Measurements from ENCODE around the gene TSR1. TPM values are rescaled to one million over a fixed set of nuclear protein-coding genes. Genes with fewer than 3 reads are reported as not detected.
"Not testable (repeated sequence)": the region's sequence is repeated elsewhere in the genome, so short reads cannot be mapped to it uniquely, and the experiment has no call there.

The TSR1 gene
- total RNA-seq, 1 donor: 37.7 TPM

- DNase-seq (ENCODE audit: low read depth in 2 of 3, low spot score in 2 of 3): peak in 2 of 3 donors; percentile 15 to 24
These were observed 2.0 kb upstream of the TSR1 start for GRCh38 chr17:2338315-2338657.

GRCh38 chr17:2337544-2338314 lies 1.5 kb upstream of the TSR1 start:
- peak; percentile 18 to 65 (median 62) for DNase-seq (ENCODE audit: low read depth in 2 of 3, low spot score in 2 of 3)

- DNase-seq (ENCODE audit: low read depth in 2 of 3, low spot score in 2 of 3): peak; percentile 38 to 79 (median 68)
These were observed 741 bp upstream of the TSR1 start, which contains the start of gene SGSM2 for GRCh38 chr17:2336852-2337543. TSS of gene SGSM2 (plus strand) at chr17:2337501. CDS start at chr17:2337689, 188 bp downstream.

GRCh38 chr17:2335726-2336214 lies 487 bp downstream of the TSR1 start:
- DNase-seq (ENCODE audit: low read depth in 2 of 3, low spot score in 2 of 3): no peak

GRCh38 chr17:2331303-2331702 lies 5.0 kb downstream of the TSR1 start:
- DNase-seq (ENCODE audit: low read depth in 2 of 3, low spot score in 2 of 3): no peak

GRCh38 chr17:2323629-2324314 lies 12.5 kb downstream of the TSR1 start:
- DNase-seq (ENCODE audit: low read depth in 2 of 3, low spot score in 2 of 3): no peak

GRCh38 chr17:2321399-2321798 lies 14.9 kb downstream of the TSR1 start:
- DNase-seq (ENCODE audit: low read depth in 2 of 3, low spot score in 2 of 3): no peak

- DNase-seq (ENCODE audit: low read depth in 2 of 3, low spot score in 2 of 3): no peak
These were observed 17.2 kb downstream of the TSR1 start for GRCh38 chr17:2319051-2319450.

GRCh38 chr17:2317796-2318195 lies 18.5 kb downstream of the TSR1 start:
- no peak for DNase-seq (ENCODE audit: low read depth in 2 of 3, low spot score in 2 of 3)

GRCh38 chr17:2316916-2317205 lies 19.4 kb downstream of the TSR1 start:
- DNase-seq (ENCODE audit: low read depth in 2 of 3, low spot score in 2 of 3): not testable (repeated sequence)

- DNase-seq (ENCODE audit: low read depth in 2 of 3, low spot score in 2 of 3): no peak
These were observed 23.5 kb downstream of the TSR1 start for GRCh38 chr17:2312736-2313135.

- no peak for DNase-seq (ENCODE audit: low read depth in 2 of 3, low spot score in 2 of 3)
These were observed 26.7 kb downstream of the TSR1 start for GRCh38 chr17:2309338-2310154.

- no peak for DNase-seq (ENCODE audit: low read depth in 2 of 3, low spot score in 2 of 3)
These were observed 31.3 kb downstream of the TSR1 start for GRCh38 chr17:2304931-2305330.

GRCh38 chr17:2303204-2304188 lies 32.8 kb downstream of the TSR1 start, which contains the start of the genes SMG6 and SRR:
TSS of gene SMG6 (minus strand) at chr17:2303785. CDS start at chr17:2303720, 65 bp downstream.
TSS of gene SRR (plus strand) at chr17:2303950. CDS start at chr17:2315561, 11,611 bp downstream.
- peak; percentile 91 to 96 (median 93) for DNase-seq (ENCODE audit: low read depth in 2 of 3, low spot score in 2 of 3)

- peak in 1 of 3 donors; percentile 18 for DNase-seq (ENCODE audit: low read depth in 2 of 3, low spot score in 2 of 3)
These were observed 33.5 kb downstream of the TSR1 start for GRCh38 chr17:2302778-2303203.

GRCh38 chr17:2299756-2300155 lies 36.5 kb downstream of the TSR1 start:
- no peak for DNase-seq (ENCODE audit: low read depth in 2 of 3, low spot score in 2 of 3)

- no peak for DNase-seq (ENCODE audit: low read depth in 2 of 3, low spot score in 2 of 3)
These were observed 37.1 kb downstream of the TSR1 start for GRCh38 chr17:2299136-2299535.

GRCh38 chr17:2297023-2297422 lies 39.2 kb downstream of the TSR1 start:
- no peak for DNase-seq (ENCODE audit: low read depth in 2 of 3, low spot score in 2 of 3)

- DNase-seq (ENCODE audit: low read depth in 2 of 3, low spot score in 2 of 3): no peak
These were observed 40.7 kb downstream of the TSR1 start for GRCh38 chr17:2295575-2295974.
